Hepatic stellate cell (primary cell): ENCODE data around the gene FASLG.

Experiments
- DNase-seq: peaks from one replicate; pipeline ENCODE4 v3.0.0; 2011; ENCODE audit warnings: low spot score

FASLG gene

GRCh38 chr1:172646653-172647052 lies 12.2 kb upstream of the FASLG start:
- no peak for DNase-seq

GRCh38 chr1:172647110-172647564 lies 11.8 kb upstream of the FASLG start:
- no peak for DNase-seq

DNA sequence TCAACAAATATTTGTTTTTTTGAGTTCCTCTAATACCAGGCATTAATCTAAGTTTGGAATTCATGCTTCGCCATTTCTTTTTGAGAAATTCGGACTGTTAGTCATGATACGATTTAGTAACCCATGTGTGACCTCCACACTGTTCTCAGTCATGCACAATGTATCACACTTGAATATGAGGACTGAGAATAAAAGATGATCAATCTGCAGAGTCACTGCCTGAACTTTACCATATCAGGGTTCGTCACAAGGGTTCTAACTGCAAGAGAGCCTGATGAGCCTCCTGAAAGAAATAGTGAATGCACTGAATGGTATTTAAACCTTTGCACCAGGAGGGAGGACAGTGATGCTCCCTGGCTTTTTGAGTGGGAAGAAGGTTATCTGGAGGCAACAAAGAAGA lies 10.9 kb upstream of the FASLG start:
- no peak for DNase-seq

GRCh38 chr1:172650474-172651193 lies 8.3 kb upstream of the FASLG start:
- no peak for DNase-seq

GRCh38 chr1:172653015-172653709 lies 5.7 kb upstream of the FASLG start:
- no peak for DNase-seq

DNA sequence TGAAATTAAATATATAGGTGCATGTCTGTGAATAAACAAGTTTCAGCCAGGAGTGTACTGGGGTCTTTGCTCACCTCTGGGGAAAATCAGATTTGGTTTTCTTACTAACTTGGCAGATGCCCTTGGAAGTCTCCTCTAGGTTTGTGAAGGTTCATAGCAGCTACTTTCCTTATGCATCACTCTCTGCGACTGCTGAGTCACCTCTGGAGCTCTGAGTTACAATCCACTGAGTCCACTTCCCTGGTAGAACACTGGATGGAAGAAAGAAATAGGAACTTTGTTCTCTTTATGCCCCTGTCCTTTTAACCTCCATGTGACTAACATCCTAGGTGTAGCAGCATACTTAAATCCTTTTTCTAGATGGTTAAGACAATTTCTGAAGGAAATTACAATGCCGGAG lies 4.4 kb upstream of the FASLG start:
- DNase-seq, result peak; percentile 62

GRCh38 chr1:172656576-172656975 lies 2.3 kb upstream of the FASLG start:
- DNase-seq, result no peak

- no peak for DNase-seq
Observed at GRCh38 chr1:172657586-172657985, 1.3 kb upstream of the FASLG start.

DNA sequence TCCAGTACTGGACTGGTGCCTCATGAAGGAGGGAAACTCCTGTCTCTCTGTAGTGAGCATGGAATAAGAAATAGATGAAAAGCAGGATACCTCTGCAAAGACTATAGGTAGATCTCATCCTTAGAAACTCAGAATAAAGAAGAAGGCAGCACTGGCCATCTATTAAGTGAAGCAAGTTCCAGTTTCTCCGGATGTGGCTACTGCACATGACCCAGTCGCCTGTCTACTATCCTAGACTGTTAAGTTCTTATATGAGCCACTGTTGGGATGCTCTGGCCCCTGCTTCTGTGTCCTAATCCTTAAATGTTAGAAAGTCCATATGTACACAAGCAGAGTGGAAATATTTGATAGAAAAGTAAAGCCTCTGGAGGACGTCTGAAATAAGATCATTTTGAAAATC lies 2.2 kb downstream of the FASLG start:
- DNase-seq, result no peak

GRCh38 chr1:172662464-172663109 lies 3.7 kb downstream of the FASLG start:
- DNase-seq, result peak; percentile 45

GRCh38 chr1:172663732-172664131 lies 4.8 kb downstream of the FASLG start:
- DNase-seq, result no peak

- DNase-seq, result no peak
Observed at GRCh38 chr1:172668097-172668496, 9.2 kb downstream of the FASLG start.

DNA sequence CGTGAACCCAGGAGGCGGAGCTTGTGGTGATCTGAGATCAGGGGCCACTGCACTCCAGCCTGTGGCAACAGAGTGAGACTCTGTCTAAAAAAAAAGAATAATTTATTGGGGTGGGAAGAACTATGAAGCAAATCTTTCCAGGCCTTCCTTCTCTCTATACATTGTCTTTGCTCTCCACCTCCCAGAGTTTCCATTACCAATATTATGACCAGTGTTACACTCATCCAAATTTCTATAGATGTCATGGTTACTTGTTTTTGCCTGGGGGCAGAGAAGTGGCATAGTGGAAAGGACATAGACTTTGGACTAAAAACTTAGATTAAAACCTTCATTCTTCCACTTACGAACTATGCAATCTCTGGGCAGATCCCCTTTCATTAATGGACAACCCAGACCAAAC lies 10.1 kb downstream of the FASLG start:
- DNase-seq, result no peak

DNA sequence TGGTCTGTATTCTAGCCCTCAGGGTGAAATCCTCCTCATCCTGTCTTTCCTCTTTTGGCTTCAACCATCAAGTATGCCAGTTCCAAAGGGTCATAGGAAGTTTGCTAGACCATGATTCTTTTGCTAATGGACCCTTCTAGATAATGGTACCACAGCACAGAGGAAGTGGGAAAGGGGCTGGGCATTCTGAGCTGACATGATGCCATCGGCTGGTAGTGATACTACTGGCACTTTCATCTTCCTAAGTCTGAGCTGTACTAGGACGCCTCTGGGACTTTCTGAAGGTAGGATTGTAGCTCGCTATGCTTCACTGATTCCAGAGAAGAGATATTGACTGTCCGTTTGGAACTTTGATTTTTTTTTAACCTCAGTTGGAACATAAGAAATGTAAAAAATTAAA lies 11.4 kb downstream of the FASLG start:
- DNase-seq, result no peak

GRCh38 chr1:172670791-172671190 lies 11.9 kb downstream of the FASLG start:
- no peak for DNase-seq

GRCh38 chr1:172671591-172671990 lies 12.7 kb downstream of the FASLG start:
- DNase-seq, result no peak

DNA sequence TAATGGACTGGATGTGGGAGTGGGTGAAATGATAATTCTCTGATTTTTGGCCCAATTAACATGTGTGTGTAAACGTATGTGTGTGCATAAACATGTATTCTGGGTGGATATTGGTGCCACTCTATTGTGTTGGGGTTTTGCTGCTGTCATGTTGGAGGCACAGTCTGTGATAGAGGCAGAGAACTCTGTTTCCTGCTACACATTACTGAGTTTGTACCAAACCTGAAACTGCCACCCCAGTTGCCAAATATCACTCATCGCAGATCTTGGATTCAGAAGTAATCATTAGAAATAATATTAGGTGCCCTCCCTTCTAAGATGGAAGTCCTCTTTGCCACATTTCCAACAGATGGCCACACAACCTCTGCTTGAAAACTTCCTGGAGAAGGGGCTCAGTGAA lies 13.8 kb downstream of the FASLG start:
- DNase-seq, result no peak

- DNase-seq, result no peak
Observed at GRCh38 chr1:172673761-172674160, 14.9 kb downstream of the FASLG start.

DNA sequence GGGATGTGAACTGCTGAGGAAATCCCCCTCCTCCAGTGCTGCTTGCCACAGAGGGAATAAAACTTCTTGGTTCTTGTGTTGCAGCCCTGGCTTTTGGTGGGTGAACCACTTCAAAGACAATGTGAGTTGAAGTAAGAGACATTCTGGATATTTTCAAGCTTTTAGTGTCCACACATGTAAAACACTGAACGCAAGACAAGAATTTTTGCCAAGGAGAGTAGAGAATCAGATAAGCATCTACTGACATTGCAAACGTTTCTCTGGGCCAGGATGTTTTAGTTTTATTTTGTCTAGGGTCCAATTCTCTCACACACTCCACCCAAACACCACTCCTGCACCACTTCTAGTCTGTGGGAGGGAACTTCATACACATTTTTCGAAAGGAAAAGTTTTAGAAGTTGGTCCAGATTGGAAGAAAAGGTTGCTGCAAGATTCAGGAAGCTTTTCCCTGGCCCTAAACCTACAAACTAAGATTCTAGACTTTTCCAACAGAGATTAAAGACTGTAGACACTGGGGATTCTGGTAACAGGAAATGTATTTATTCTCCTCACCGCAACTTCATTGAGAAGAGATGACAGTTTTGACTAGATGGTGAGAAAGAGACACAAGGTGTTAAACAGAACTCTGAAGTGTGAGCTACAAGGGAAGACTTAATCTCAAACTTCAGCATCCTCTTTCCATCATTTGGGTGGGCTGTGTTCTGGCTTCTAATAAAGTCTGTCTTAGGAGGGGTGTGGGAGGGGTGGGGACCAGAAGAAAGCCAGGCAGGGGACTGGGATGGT lies 16.1 kb downstream of the FASLG start:
- no peak for DNase-seq

DNA sequence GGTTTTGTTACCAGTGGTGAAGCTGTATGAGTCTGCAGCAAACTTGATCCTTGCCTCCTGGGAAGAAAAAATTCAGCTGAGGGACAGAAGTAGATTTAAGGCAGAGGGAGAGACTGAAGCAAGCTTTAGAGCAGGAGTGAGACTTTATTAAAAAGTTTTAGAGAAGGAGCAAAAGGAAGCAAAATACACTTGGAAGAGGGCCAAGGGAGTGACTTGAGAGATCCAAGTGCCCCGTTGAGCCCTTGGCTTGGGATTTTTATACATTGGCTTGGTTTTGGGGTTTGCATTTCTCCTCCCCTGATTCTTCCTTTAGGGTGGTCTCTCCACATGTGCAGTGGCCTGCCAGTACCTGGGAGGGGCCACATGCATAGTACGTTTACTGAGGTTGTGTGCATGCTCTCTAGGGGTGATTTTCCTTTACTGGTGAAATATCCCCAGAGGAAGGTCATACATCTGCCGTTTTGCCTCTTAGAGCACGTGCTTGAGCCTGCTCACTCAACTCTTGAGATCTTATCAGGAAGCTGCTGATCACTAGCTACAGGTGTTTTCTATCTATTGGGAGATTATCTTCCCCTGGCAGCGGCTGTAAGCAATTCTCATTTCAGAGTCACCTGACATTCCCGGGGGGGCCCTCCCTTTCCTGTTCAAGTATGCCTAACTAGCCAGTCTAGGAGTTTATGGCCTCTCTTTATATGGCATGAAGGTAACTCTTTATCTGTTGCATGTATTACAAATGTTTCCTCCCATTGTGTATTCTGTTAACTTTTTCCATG lies 20.3 kb downstream of the FASLG start:
- no peak for DNase-seq

DNA sequence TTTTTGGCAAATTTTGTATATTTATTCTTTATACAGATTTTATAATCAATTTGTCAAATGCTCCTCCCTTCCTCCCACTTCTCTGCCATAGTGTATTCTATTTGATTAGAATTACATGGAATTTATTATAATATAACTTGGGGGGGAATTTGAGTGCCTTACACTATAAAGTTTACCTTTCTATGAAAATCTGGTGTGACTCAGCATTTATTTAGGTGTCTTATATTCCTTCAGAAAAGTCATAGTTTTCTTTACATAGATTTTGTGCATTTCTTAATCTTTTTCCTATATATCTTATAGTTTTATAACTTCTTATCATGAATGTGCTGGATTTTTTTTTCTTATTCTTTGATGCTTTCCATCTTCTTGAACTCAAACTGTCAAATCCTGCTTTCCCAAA lies 21.3 kb downstream of the FASLG start:
- no peak for DNase-seq
